KMS-11 (cell line): Measurements from ENCODE around the gene SLC30A2.

Experiments
- H2AFZ ChIP-seq: fragments of 200-600 bp; sonication (generic); 2 replicates; pipeline ENCODE4 v1.6.1; 2016; ENCODE audit warnings: antibody characterized with exemption, mixed run types, low read depth
- H3K27ac ChIP-seq: fragments of 200-600 bp; sonication (generic); 2 replicates; pipeline ENCODE4 v1.6.1; 2016; ENCODE audit warnings: mild to moderate bottlenecking, mixed run types
- H3K27me3 ChIP-seq: fragments of 200-600 bp; sonication (generic); 2 replicates; pipeline ENCODE4 v1.6.1; 2017; ENCODE audit warnings: mild to moderate bottlenecking, low read depth, mixed run types, moderate library complexity; ENCODE audit not compliant: insufficient read depth
- H3K36me3 ChIP-seq: fragments of 200-600 bp; sonication (generic); 2 replicates; pipeline ENCODE4 v1.6.1; 2017; ENCODE audit warnings: mild to moderate bottlenecking, mixed run types; ENCODE audit not compliant: insufficient read depth
- H3K4me1 ChIP-seq: fragments of 200-600 bp; sonication (generic); 2 replicates; pipeline ENCODE4 v1.6.1; 2016; ENCODE audit warnings: mild to moderate bottlenecking, low read depth, mixed run types; ENCODE audit not compliant: poor library complexity, severe bottlenecking
- H3K4me2 ChIP-seq: fragments of 200-600 bp; sonication (generic); 2 replicates; pipeline ENCODE4 v1.7.0; 2016; ENCODE audit warnings: mild to moderate bottlenecking, mixed run types
- H3K4me3 ChIP-seq: fragments of 200-600 bp; sonication (generic); IDR thresholded peaks from 2 replicates; pipeline ENCODE4 v1.6.1; 2017; ENCODE audit warnings: low read depth, low read length, mixed read lengths; ENCODE audit not compliant: insufficient read depth
- H3K79me2 ChIP-seq: fragments of 200-600 bp; sonication (generic); 2 replicates; pipeline ENCODE4 v1.6.1; 2016; ENCODE audit warnings: low read depth, mixed run types; ENCODE audit not compliant: insufficient read depth
- H3K9ac ChIP-seq: fragments of 200-600 bp; sonication (generic); 2 replicates; pipeline ENCODE4 v1.6.1; 2016; ENCODE audit warnings: mild to moderate bottlenecking, mixed run types
- H4K20me1 ChIP-seq: fragments of 200-600 bp; sonication (generic); 2 replicates; pipeline ENCODE4 v1.6.1; 2016; ENCODE audit warnings: mild to moderate bottlenecking, mixed run types; ENCODE audit not compliant: insufficient read depth
- TF ChIP-seq, protein P1 (sequence below): fragments of 200-600 bp; sonication (generic); conservative IDR thresholded peaks from 2 replicates; pipeline ENCODE4 v1.6.1; 2017; ENCODE audit warnings: low read depth, mild to moderate bottlenecking, antibody characterized with exemption, low read length, moderate library complexity, mixed read lengths

The SLC30A2 gene

DNA sequence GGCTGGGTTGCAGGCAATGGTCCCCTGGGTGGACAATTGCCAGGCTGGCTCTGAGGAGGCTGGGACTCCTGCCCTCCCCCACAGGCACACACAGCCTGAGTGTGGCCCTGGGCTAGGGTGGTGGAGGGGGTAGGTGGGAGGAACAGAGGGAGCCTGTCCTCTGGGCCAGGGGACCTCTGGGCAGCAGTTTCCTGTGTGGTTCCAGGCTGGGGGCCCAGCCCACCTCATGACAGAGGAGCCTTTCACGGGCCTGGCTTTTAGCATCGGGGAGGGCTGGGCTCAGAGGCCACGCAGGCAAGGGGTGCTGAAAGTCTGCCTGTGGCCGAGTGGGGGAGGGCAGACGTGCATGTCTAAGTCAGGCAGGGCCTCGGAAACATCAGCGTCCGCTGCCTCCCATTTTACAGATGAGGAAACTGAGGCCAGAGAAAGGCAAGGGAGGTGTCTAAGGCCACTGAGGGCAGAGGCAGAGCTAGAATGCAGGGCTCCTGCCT lies 17.4 kb downstream of the SLC30A2 start:
- Histone ChIP-seq H4K20me1 (no peaks in the 10 kb centered on the region), H3K4me2 (no peak overlapping the region), H3K36me3 (no peaks in the 10 kb centered on the region), H3K27ac (no peak overlapping the region), H2AFZ (no peak overlapping the region), H3K27me3 (peaks cover 6% of the 10 kb centered on the region; the same call in 1 of the 2 replicates), H3K9ac (no peak overlapping the region), H3K4me1 (no peaks in the 10 kb centered on the region), H3K79me2 (no peaks in the 10 kb centered on the region), H3K4me3 (no peak overlapping the region)
- TF ChIP-seq, protein P1, sequence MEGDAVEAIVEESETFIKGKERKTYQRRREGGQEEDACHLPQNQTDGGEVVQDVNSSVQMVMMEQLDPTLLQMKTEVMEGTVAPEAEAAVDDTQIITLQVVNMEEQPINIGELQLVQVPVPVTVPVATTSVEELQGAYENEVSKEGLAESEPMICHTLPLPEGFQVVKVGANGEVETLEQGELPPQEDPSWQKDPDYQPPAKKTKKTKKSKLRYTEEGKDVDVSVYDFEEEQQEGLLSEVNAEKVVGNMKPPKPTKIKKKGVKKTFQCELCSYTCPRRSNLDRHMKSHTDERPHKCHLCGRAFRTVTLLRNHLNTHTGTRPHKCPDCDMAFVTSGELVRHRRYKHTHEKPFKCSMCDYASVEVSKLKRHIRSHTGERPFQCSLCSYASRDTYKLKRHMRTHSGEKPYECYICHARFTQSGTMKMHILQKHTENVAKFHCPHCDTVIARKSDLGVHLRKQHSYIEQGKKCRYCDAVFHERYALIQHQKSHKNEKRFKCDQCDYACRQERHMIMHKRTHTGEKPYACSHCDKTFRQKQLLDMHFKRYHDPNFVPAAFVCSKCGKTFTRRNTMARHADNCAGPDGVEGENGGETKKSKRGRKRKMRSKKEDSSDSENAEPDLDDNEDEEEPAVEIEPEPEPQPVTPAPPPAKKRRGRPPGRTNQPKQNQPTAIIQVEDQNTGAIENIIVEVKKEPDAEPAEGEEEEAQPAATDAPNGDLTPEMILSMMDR, result no peak

DNA sequence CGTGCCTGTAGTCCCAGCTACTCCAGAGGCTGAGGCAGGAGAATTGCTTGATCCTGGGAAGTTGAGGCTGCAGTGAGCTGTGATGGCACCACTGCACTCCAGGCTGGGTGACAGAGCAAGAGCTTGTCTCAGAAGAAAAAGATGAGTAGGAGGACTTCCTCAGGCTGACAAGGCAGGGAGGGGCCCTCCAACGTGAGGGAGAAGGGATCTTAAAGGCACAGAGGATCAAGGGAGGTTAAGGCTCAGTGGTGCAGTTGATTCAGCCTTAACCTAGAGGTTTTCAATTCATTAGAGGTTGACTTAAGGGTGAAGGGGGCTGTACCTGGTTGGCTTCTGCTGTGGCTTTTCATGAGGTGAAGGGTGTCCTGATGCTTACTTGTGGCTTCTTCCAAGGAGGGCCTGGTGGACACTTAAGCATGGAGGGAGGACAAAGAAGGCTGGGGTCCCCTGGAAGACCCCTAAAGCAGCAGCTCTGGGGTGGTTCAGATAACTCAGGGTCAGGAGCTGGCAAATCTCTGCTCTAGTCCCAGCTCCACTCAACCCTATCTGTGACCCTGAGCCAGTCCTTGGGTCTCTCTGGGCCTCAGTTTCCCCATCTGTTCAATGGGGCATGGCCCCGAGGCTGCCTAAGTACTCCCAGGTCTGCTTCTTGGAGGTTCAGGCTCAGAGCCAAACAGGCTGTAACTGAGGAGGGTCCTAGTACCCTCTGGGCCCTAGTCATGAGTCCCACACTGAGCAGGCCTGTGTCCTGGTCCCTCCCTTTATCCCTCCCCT lies 18.0 kb downstream of the SLC30A2 start:
- TF ChIP-seq, protein P1, result no peak
- Histone ChIP-seq H3K36me3 (no peaks in the 10 kb centered on the region), H3K4me3 (no peak overlapping the region), H3K79me2 (no peaks in the 10 kb centered on the region), H4K20me1 (no peaks in the 10 kb centered on the region), H3K9ac (no peak overlapping the region), H3K27ac (no peak overlapping the region), H3K27me3 (peaks cover 5% of the 10 kb centered on the region; the same call in 1 of the 2 replicates), H2AFZ (no peak overlapping the region), H3K4me2 (no peak overlapping the region), H3K4me1 (no peaks in the 10 kb centered on the region)

DNA sequence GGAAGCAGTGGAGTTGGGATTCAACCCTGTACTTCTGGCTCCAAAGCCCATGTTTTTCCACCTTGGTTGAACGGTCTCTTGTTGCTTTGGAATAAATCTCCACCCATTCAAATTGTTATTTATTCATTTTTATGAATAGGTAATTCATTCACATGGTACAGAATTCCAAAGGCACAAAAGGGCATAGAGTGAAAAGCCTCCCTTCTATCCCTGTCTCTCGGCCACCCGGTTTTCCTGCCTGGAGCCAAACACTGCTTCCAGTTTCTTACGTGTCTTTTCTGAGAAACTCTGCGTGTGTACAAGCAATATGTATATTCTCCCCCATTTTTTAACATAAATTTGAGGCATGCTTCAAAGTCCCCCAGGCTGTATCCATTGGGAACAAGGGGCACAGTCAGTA lies 20.4 kb downstream of the SLC30A2 start:
- Histone ChIP-seq H3K4me1 (no peaks in the 10 kb centered on the region), H3K27me3 (no peaks in the 10 kb centered on the region; the same call in 1 of the 2 replicates), H3K4me3 (no peak overlapping the region), H3K9ac (no peak overlapping the region), H4K20me1 (no peaks in the 10 kb centered on the region), H3K27ac (no peak overlapping the region), H3K79me2 (no peaks in the 10 kb centered on the region), H3K4me2 (no peak overlapping the region), H2AFZ (no peak overlapping the region), H3K36me3 (no peaks in the 10 kb centered on the region)
- TF ChIP-seq, protein P1, result no peak

DNA sequence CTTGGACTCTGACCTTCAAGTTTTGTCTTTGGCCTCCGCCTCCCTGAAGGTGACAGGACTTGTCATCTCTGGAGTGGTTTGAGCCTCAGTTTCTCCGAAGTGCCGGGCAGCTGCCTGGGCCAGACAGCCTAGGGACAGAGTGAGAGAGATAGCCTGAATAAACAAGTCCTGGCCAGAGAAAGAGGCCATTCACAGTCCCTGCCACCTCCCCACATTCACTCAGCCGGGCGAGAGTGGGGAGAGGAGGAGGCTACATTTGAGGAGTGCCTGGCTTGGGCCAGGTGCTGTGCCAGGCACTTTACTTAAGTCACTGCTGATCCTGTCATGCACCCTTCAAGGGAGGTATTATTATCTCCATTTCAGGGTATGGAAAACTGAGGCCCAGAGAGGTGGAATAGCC lies 20.9 kb downstream of the SLC30A2 start:
- no peak overlapping the region for H3K27ac ChIP-seq

More for the DNA sequence above, 20.9 kb downstream of the SLC30A2 start:
- TF ChIP-seq, protein P1, result no peak
- Histone ChIP-seq H3K4me1 (peaks cover 1% of the 10 kb centered on the region), H3K4me3 (no peak overlapping the region), H4K20me1 (no peaks in the 10 kb centered on the region), H3K9ac (no peak overlapping the region), H3K4me2 (no peak overlapping the region), H3K27me3 (no peaks in the 10 kb centered on the region; the same call in 1 of the 2 replicates), H3K79me2 (no peaks in the 10 kb centered on the region), H3K36me3 (no peaks in the 10 kb centered on the region), H2AFZ (no peak overlapping the region)
